NCI-H1436 treated with DMSO at 0.1 percent for 48 hours (cell line): Measurements from ENCODE around the gene TAS2R39.

Source experiments
- DNase-seq: peaks from one replicate; lab custom pipeline; 2025; lab: John Stamatoyannopoulos, UW

The TAS2R39 gene

DNA sequence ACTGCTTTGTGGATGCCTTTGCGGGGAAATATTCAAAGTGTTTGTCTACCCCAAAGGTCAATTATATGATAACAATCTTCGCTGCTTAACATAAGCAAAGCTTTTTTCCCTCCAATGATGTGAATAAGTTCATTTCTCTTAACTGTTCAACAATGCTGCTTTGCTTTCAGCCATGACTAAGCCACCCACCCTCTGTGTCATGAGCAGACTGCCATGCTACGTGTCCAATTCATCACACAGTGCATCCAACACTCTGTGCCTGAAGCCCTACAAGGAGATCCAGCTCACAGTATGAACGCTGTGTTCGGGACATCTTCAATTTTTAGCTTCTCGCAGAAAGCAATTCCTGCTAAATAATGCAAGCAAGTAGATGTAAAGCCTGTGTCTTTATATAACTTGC is 32.9 kb downstream of the TAS2R39 start:
- no peak for DNase-seq

DNA sequence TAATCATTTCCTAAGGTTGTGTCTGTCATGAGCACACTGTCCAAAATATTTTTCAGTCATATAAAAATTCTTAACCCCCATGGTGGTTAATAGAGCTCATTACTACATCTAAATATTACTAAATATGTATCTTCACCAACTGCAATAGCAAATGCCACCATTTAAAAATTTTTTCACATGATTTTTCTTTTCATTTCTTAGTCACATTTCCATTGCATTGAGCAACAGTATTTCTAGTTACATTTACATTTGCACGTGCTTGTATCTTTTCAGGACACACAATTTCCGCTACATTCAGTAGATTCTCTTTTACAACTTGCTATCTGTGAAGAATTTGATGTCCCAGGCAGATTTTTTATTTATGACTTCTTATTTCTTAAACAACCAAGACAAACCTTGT is 33.5 kb downstream of the TAS2R39 start:
- DNase-seq = no peak

DNA sequence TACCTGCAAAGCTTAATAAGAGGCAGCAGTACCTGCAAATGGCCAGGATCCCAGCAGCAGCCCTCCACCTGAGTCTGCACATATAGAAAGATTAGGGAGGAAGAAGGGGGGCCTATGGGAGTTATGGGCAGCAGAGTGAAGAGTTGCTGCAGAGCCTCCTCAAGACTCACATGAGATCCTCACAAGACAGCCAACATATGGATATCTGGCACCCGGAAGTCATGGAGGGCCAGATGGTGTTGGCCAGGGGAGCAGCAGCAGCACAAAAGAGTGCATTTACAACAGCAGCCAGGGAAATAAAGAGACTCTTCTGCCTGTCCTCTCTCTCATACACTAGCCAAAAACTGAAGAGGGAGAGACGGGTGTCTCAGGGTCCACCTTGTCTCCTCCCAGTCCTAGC is 34.6 kb downstream of the TAS2R39 start:
- DNase-seq = no peak

DNA sequence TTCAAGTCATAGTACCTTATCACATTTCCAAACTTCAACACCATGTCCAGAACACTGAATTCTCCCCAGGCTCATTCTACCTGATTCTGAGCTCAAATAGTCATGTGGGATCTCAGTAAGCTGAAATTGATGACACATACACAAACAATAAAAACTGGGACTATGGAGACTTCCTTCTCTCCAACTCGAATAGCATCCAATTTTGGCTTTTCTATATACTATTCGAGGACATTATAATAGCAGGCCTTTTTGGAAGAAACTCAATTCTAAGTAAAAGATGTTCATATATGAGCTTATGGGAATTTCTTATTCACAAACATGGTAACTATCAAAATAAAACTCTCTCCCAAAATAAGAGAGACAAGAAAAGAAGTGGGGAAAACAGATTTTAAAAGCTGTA is 38.1 kb downstream of the TAS2R39 start:
- no peak for DNase-seq

DNA sequence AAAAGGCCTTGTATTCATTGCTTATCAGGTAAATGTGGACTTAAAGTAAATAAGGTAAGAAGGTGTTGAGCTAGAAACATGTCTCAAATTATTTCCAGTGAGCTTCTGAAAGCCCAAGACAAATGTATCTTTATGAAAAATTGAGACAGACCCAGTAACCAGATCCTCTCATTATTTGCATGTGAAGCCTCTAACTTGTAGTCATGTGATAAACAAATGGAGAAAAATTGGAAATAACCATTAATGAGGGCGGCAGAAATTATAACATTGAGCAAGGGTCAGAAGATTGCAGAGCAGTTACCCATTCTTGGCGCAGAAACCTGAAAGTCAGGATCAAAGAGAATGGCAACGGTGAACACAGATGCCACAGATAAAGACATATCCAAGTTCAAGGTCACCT is 38.5 kb downstream of the TAS2R39 start, which contains the start of gene TAS2R40:
Gene TAS2R40, plus strand, starts transcription at position 301 of the 400 bp plus-strand sequence. Its CDS starts 42 bp downstream, at position 343.
- DNase-seq = no peak

DNA sequence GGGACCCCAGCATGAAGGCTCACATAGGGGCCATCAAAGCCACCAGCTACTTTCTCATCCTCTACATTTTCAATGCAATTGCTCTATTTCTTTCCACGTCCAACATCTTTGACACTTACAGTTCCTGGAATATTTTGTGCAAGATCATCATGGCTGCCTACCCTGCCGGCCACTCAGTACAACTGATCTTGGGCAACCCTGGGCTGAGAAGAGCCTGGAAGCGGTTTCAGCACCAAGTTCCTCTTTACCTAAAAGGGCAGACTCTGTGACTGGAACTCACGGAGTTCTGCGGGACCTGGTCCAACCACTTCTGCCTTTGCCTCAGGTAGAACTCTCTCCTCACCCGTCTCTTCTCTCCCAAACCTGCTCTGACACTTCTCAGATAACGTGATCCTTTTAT is 39.6 kb downstream of the TAS2R39 start:
- DNase-seq = no peak

DNA sequence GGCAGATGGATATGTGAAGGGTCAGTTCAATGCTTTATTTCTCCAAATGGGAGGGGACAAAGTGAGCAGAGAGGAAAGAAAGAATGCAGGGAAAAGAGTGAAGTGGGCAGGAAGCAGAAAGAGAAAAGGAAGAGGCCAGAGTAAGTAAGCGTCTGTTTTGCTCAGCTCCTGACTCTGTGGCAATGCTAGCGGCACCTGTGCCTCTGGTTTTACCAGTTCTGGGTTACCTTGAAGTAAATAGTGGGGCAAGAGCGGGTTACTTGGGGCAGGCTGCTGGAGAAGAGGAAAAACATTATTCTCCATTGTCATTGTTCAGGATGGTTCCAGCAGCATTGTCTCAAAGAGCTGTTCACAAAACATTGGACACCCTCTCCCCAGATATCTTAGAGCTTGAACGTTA is 40.6 kb downstream of the TAS2R39 start:
- no peak for DNase-seq

DNA sequence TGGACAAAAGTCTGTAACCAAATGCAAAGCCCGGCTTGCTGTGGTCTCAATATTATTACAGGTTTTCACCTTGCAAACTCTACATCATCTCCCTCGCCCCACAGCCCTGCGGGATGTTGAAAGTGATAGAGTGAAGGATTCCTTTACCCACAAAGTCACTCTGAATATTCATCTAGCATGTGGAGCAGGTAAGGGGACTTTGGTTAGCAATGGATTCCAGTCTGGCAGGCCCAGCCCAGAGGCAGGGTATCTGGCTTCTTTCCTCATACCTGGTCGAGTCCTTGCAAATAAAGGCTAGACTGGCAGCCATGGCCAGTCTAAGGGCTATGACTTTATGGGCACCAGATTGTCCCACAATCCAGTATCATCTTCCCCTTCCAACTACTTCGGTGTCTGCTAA is 41.8 kb downstream of the TAS2R39 start:
- no peak for DNase-seq

DNA sequence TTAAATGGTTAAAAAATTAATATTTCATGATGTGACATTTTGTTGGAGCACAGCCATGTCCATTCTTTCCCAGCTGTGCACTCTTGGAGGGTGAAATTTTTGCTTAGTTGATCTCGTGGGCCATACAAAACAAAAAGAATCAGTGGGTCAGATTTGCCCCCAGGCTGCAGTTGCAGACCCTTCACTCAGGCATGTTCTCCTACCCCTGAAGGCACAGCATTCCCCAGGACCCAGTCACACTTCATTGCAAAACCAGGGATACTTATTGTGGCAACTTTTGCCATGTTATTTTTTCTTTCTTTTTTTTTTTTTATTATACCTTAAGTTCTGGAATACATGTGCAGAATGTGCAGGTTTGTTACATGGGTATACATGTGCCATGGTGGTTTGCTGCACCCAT is 44.6 kb downstream of the TAS2R39 start:
- DNase-seq = no peak

DNA sequence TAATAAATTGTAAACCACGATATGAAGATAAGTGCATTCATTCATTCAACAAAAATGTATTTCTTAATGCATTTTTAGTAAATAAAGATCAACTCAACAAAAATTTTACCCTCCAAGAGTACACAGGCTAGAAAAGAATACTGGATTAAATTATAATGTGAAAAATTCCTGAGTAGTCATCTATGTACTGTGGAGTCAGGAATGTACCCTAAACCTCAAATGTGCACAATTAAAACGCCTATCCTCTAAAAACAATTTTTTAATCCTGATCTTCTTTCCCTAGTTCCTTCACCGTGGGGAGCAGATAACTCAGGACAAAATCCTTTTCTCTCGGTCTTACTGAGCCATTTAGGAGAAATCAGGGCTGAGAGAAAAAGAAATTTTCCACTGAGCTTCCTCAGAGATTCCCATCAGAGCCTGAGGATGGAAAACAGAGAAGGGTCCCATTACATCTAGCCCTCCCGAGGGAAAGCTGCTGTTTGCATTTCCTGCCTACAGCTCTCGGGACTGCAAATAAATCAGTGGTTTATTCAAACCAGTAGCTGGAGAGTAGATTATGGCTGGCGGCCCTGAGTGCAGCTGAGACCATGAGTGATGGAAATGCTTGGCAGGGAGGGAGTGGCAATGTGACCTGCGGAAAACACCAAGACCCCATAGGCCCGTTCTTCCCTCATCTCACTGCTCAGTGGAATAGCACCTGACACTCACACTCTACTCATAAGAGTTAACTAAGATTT is 46.0 kb downstream of the TAS2R39 start:
- no peak for DNase-seq

DNA sequence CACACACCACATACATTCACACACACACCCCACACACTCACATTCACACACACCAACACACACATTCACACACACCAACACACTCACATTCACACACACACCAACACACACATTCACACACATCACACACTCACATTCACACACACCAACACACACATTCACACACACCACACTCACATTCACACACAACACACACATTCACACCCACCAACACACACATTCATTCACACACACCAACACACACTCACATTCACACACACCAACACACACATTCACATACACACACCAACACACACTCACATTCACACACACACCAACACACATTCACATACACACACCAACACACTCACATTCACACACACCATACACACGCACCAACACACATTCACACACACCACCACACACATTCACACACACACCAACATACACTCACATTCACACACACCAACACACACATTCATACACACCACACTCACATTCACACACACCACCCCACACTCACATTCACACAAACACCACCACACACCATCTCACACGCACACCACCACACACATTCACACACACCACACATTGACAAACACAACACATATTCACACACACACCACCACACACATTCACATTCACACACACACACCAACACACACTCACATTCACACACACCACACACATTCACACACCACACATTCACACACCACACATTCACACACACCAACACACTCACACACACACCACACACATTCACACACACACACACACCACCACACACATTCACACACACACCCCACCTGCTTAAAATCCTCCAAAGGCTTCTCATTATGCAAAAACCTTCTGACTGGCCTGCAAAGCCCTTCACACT is 47.6 kb downstream of the TAS2R39 start:
- no peak for DNase-seq
